ENCODE measurements around the gene SPINK6.

DNA sequence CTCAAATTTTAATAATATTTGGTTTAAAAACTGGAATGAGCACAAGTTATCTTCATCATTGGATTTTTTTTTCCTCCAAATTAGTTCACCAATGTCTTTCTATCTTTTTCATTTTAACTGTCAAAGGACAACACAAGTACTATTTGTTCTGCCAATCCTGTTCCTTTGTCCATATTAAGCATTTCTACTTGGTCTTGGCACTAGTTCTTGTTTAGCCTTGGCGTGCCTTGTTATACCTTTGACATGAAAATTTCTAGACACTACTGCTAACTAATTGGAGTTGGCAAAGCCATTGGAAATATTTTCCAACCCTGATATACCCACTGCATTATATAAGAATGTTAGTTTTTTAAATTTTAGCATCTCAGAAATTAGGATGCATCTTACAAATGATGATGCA is 3.8 kb downstream of the SPINK6 start:
- TF ChIP-seq CTCF (conservative IDR thresholded peaks at IDR 0.05; ENCODE audit: low read length) (no peak), EZH2phosphoT487 (IDR thresholded peaks at IDR 0.05; ENCODE audit: borderline replicate concordance) (no peak)
